T-cell (primary cell): ENCODE measurements around the gene VWF. TPM values are rescaled to one million over a fixed set of nuclear protein-coding genes. Genes with fewer than 3 reads are reported as not detected.

Source experiments
- ATAC-seq, 4 experiments: fragments of 200-7000 bp in 3 of 4; fragments of 150-1000 bp in 1 of 4; cut with Tn5 transposase; replicated peaks in 1 of 4; 1 replicate in 3 of 4; 2 replicates in 1 of 4; pipeline ENCODE4 v1.10.0; 2021; ENCODE audit warnings: moderate library complexity in 3 of 4, mild to moderate bottlenecking in 2 of 4, moderate number of reproducible peaks in 1 of 4
- CTCF ChIA-PET, 2 donors: fragments of 300-600 bp; sonication (Branson Sonifier 250); formaldehyde crosslinking; loops; one replicate each; lab custom pipeline; 2022; ENCODE audit warnings: antibody characterized with exemption in 2 of 2; lab: Charles Lee
- POLR2A ChIA-PET, 2 donors: fragments of 300-600 bp; sonication (Branson Sonifier 250); formaldehyde crosslinking; loops; one replicate each; lab custom pipeline; 2022; ENCODE audit warnings: antibody characterized with exemption in 2 of 2; lab: Charles Lee
- DNase-seq, 35 experiments: peaks; one replicate each; pipeline versions ENCODE4 v3.0.0 to v3.0.0-alpha.2; 2013 to 2023
- H3K27ac ChIP-seq: one replicate; pipeline ENCODE4 v1.5.1; 2013; ENCODE audit warnings: low read length
- H3K27me3 ChIP-seq, 2 experiments: replicated peaks in 1 of 2; 1 replicate in 1 of 2; 2 replicates in 1 of 2; pipeline versions ENCODE4 v1.6.1 to v1.7.0; 2013; ENCODE audit warnings: low read length in 1 of 2, mixed read lengths in 1 of 2; ENCODE audit not compliant: control insufficient read depth in 2 of 2, insufficient read depth in 2 of 2; ENCODE audit errors: extremely low read depth in 1 of 2
- H3K36me3 ChIP-seq, 2 donors: 1 replicate in 1 of 2; 2 replicates in 1 of 2; pipeline versions ENCODE4 v1.6.1 to v1.7.0; 2013; ENCODE audit warnings: low read length in 1 of 2; ENCODE audit not compliant: control insufficient read depth in 2 of 2, insufficient read depth in 1 of 2; ENCODE audit errors: extremely low read depth in 1 of 2
- H3K4me1 ChIP-seq, 2 experiments: 1 replicate in 1 of 2; 2 replicates in 1 of 2; pipeline versions ENCODE4 v1.6.1 to v1.7.0; 2013; ENCODE audit warnings: low read length in 2 of 2, mixed read lengths in 1 of 2; ENCODE audit not compliant: insufficient read depth in 2 of 2, control insufficient read depth in 1 of 2; ENCODE audit errors: extremely low read depth in 1 of 2
- H3K4me3 ChIP-seq, 2 donors: 1 replicate in 1 of 2; 2 replicates in 1 of 2; pipeline versions ENCODE4 v1.5.1 to v1.7.0; 2013; ENCODE audit warnings: mild to moderate bottlenecking in 2 of 2, low read length in 1 of 2, moderate library complexity in 1 of 2; ENCODE audit not compliant: control insufficient read depth in 1 of 2; ENCODE audit errors: extremely low read depth in 1 of 2
- H3K9me3 ChIP-seq: 2 replicates; pipeline ENCODE4 v1.7.0; 2013
- H3K27ac Mint-ChIP-seq, 2 donors: one replicate each; pipeline ENCODE4 v1.8.0; 2020 to 2021; ENCODE audit warnings: mild to moderate bottlenecking in 2 of 2, mixed read lengths in 2 of 2
- H3K27me3 Mint-ChIP-seq, 2 donors: one replicate each; pipeline ENCODE4 v1.8.0; 2021 to 2022; ENCODE audit warnings: mixed read lengths in 2 of 2
- H3K36me3 Mint-ChIP-seq: one replicate; pipeline ENCODE4 v1.8.0; 2021; ENCODE audit warnings: mixed read lengths
- H3K4me1 Mint-ChIP-seq, 3 donors: one replicate each; pipeline ENCODE4 v1.8.0; 2020 to 2022; ENCODE audit warnings: mixed read lengths in 3 of 3, mild to moderate bottlenecking in 1 of 3
- H3K4me3 Mint-ChIP-seq, 3 donors: one replicate each; pipeline ENCODE4 v1.8.0; 2020 to 2022; ENCODE audit warnings: mild to moderate bottlenecking in 3 of 3, mixed read lengths in 3 of 3, moderate library complexity in 3 of 3
- H3K9me3 Mint-ChIP-seq, 3 donors: one replicate each; pipeline ENCODE4 v1.8.0; 2020 to 2022; ENCODE audit warnings: mixed read lengths in 3 of 3
- WGBS: methylation state at CpG from one replicate; pipeline ENCODE4 v1.1.5; 2013; ENCODE audit warnings: missing lambda C conversion rate; ENCODE audit not compliant: insufficient coverage; 5-methylcytosine and 5-hydroxymethylcytosine counted together
- total RNA-seq, 35 experiments: library from RNA in 6 of 35; stranded (reverse) in 6 of 35; fragments of 120-200 nt in 1 of 35; gene quantifications; one replicate each; pipeline versions ENCODE4 v1.2.1 to v1.2.4 and lab custom pipeline; 2013 to 2026

VWF gene
- total RNA-seq, 5 donors from 2014 or later (not counting 1 experiment from before 2014, with no cell fraction given) = 0.13 to 0.90 (median 0.74) TPM; not detected in 1

GRCh38 chr12:6046511-6047180 is 77.8 kb downstream of the VWF start:
- ChIA-PET CTCF (interaction anchor here in 1 of 2 donors (0.6 to 1.6 kb wide), 2 partner anchors 57 to 145 kb away, joined by 3 to 5 read pairs; no protein-coding TSS in a partner anchor), POLR2A (no interaction called here)
- no peak for ATAC-seq
- WGBS = 85% methylated on average over 12 of the region's 17 CpGs
- Histone ChIP-seq H3K27me3 (peaks cover 0 to 18% of the 10 kb centered on the region in 2 experiments), H3K4me3 (no peak overlapping the region), H3K9me3 (no peaks in the 10 kb centered on the region), H3K36me3 (no peaks in the 10 kb centered on the region), H3K4me1 (no peaks in the 10 kb centered on the region), H3K27ac (no peak overlapping the region)
- Mint-ChIP-seq H3K36me3 (no peaks in the 10 kb centered on the region), H3K9me3 (no peaks in the 10 kb centered on the region), H3K4me3 (no peak overlapping the region), H3K27ac (no peak overlapping the region), H3K27me3 (peaks cover 18 to 28% of the 10 kb centered on the region in 2 donors), H3K4me1 (no peaks in the 10 kb centered on the region)
- DNase-seq = no peak

- no peak overlapping the region for H3K27ac Mint-ChIP-seq
- peaks cover 0 to 21% of the 10 kb centered on the region in 2 experiments for H3K27me3 ChIP-seq
- peaks cover 18 to 28% of the 10 kb centered on the region in 2 donors for H3K27me3 Mint-ChIP-seq
- no peak overlapping the region for H3K27ac ChIP-seq
- DNase-seq (no peak), ATAC-seq (no peak)
- no peaks in the 10 kb centered on the region for H3K9me3 Mint-ChIP-seq
- H3K4me3 ChIP-seq = no peak overlapping the region
- ChIA-PET CTCF (no interaction called here), POLR2A (no interaction called here)
- no peak overlapping the region for H3K4me3 Mint-ChIP-seq
- no peaks in the 10 kb centered on the region for H3K36me3 ChIP-seq
- no peaks in the 10 kb centered on the region for H3K9me3 ChIP-seq
- H3K4me1 ChIP-seq = no peaks in the 10 kb centered on the region
- WGBS = 63% methylated on average over 3 of the region's 6 CpGs
- no peaks in the 10 kb centered on the region for H3K4me1 Mint-ChIP-seq
- no peaks in the 10 kb centered on the region for H3K36me3 Mint-ChIP-seq
These were observed 79.0 kb downstream of the VWF start for GRCh38 chr12:6045438-6045837.

GRCh38 chr12:6044082-6044481 is 80.4 kb downstream of the VWF start:
- no peaks in the 10 kb centered on the region for H3K9me3 Mint-ChIP-seq
- H3K9me3 ChIP-seq = no peaks in the 10 kb centered on the region
- DNase-seq = no peak
- no peaks in the 10 kb centered on the region for H3K36me3 Mint-ChIP-seq
- peaks cover 0 to 19% of the 10 kb centered on the region in 2 experiments for H3K27me3 ChIP-seq
- no peak overlapping the region for H3K27ac ChIP-seq
- H3K27ac Mint-ChIP-seq = no peak overlapping the region
- ATAC-seq = no peak
- WGBS = 70% methylated on average over 4 of the region's 8 CpGs
- H3K4me1 ChIP-seq = peaks cover 0 to 6% of the 10 kb centered on the region in 2 experiments
- ChIA-PET POLR2A (no interaction called here), CTCF (no interaction called here)
- no peak overlapping the region for H3K4me3 Mint-ChIP-seq
- no peak overlapping the region for H3K4me3 ChIP-seq
- no peaks in the 10 kb centered on the region for H3K36me3 ChIP-seq
- peaks cover 15 to 23% of the 10 kb centered on the region in 2 donors for H3K27me3 Mint-ChIP-seq
- H3K4me1 Mint-ChIP-seq = peaks cover 2 to 5% (median 2%) of the 10 kb centered on the region in 3 donors

GRCh38 chr12:6042446-6042845 is 82.0 kb downstream of the VWF start:
- DNase-seq (no peak), ATAC-seq (no peak)
- Histone ChIP-seq H3K4me3 (no peak overlapping the region), H3K9me3 (no peaks in the 10 kb centered on the region), H3K27me3 (peaks cover 0 to 22% of the 10 kb centered on the region in 2 experiments), H3K36me3 (no peaks in the 10 kb centered on the region), H3K27ac (no peak overlapping the region), H3K4me1 (peaks cover 0 to 6% of the 10 kb centered on the region in 2 experiments)
- no peak overlapping the region for H3K27ac Mint-ChIP-seq
- ChIA-PET POLR2A (interaction anchor here in 1 of 2 donors (0.5 kb wide), 1 partner anchor 127 kb away, joined by 3 read pairs; no protein-coding TSS in a partner anchor), CTCF (interaction anchor here (1.6 to 5.4 kb wide), 2 partner anchors 53 to 54 kb away, joined by 3 to 44 read pairs; no protein-coding TSS in a partner anchor)
- 88% methylated on average over 15 of the region's 16 CpGs for WGBS
- H3K4me1 Mint-ChIP-seq = peaks cover 2 to 5% (median 2%) of the 10 kb centered on the region in 3 donors
- peaks cover 12 to 19% of the 10 kb centered on the region in 2 donors for H3K27me3 Mint-ChIP-seq
- no peaks in the 10 kb centered on the region for H3K9me3 Mint-ChIP-seq
- H3K36me3 Mint-ChIP-seq = no peaks in the 10 kb centered on the region
- H3K4me3 Mint-ChIP-seq = no peak overlapping the region

- Histone ChIP-seq H3K36me3 (no peaks in the 10 kb centered on the region), H3K4me1 (peaks cover 0 to 6% of the 10 kb centered on the region in 2 experiments), H3K9me3 (no peaks in the 10 kb centered on the region), H3K4me3 (no peak overlapping the region), H3K27me3 (peaks cover 0 to 22% of the 10 kb centered on the region in 2 experiments), H3K27ac (no peak overlapping the region)
- Mint-ChIP-seq H3K27ac (no peak overlapping the region), H3K27me3 (peaks cover 8 to 15% of the 10 kb centered on the region in 2 donors), H3K9me3 (no peaks in the 10 kb centered on the region), H3K36me3 (no peaks in the 10 kb centered on the region), H3K4me3 (no peak overlapping the region), H3K4me1 (peaks cover 2 to 5% (median 2%) of the 10 kb centered on the region in 3 donors)
- WGBS = 63% methylated on average over 6 of the region's 7 CpGs
- ChIA-PET POLR2A (no interaction called here), CTCF (interaction anchor here (0.9 to 5.4 kb wide), 3 partner anchors 46 to 53 kb away, joined by 3 to 44 read pairs (median 5); no protein-coding TSS in a partner anchor)
- DNase-seq = no peak
- no peak for ATAC-seq
These were observed 82.6 kb downstream of the VWF start for GRCh38 chr12:6041891-6042290.

GRCh38 chr12:6040815-6041214 is 83.7 kb downstream of the VWF start:
- peaks cover 2 to 5% (median 2%) of the 10 kb centered on the region in 3 donors for H3K4me1 Mint-ChIP-seq
- ChIA-PET POLR2A (no interaction called here), CTCF (interaction anchor here in 1 of 2 donors (0.9 to 5.4 kb wide), 2 partner anchors 45 to 51 kb away, joined by 5 to 44 read pairs; no protein-coding TSS in a partner anchor)
- H3K4me3 Mint-ChIP-seq = no peak overlapping the region
- ATAC-seq (no peak), DNase-seq (no peak)
- Histone ChIP-seq H3K27ac (no peak overlapping the region), H3K4me3 (no peak overlapping the region), H3K36me3 (no peaks in the 10 kb centered on the region), H3K4me1 (peaks cover 0 to 6% of the 10 kb centered on the region in 2 experiments), H3K27me3 (peaks cover 0 to 22% of the 10 kb centered on the region in 2 experiments), H3K9me3 (no peaks in the 10 kb centered on the region)
- H3K9me3 Mint-ChIP-seq = no peaks in the 10 kb centered on the region
- peaks cover 3 to 8% of the 10 kb centered on the region in 2 donors for H3K27me3 Mint-ChIP-seq
- no peaks in the 10 kb centered on the region for H3K36me3 Mint-ChIP-seq
- 84% methylated on average over 4 of the region's 5 CpGs for WGBS
- no peak overlapping the region for H3K27ac Mint-ChIP-seq
